Body of pancreas (tissue), 4 donors: ENCODE data around the gene DHRS11.

Experiments used
- POLR2A ChIP-seq, 3 donors: fragments of 450-650 bp; IDR thresholded peaks; one replicate each; pipeline ENCODE4 v1.6.1; 2016; ENCODE audit warnings: antibody characterized with exemption in 3 of 3, mild to moderate bottlenecking in 2 of 3
- TF ChIP-seq, protein P1 (sequence below), 7 experiments: fragments of 450-650 bp in 4 of 7; fragments of 200-600 bp in 3 of 7; sonication (generic) in 3 of 7; IDR thresholded peaks; one replicate each; pipeline ENCODE4 v1.5.1; 2016 to 2019; ENCODE audit warnings: antibody characterized with exemption in 7 of 7

DNA sequence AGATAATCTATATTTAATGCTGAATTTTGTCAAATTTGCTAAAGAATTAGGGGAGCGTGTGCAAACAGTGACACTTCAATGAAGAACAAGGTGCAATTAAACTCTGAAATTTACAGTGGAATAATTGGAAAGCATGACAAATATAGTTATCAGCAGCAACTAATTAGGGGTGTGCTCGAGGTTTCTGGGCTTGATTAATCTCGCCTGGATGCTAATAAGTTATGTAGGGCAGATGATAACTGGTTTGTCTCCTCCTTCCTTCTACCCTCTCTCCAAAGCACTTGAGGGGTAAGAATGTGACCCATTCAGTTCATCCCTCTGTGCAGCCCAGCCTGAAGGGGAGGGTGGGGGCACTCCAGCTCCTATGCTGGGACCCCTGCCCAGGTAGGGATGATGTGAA lies 31.6 kb downstream of the DHRS11 start:
- no peak for TF ChIP-seq POLR2A (IDR thresholded peaks at IDR 0.05)
- TF ChIP-seq, protein P1, sequence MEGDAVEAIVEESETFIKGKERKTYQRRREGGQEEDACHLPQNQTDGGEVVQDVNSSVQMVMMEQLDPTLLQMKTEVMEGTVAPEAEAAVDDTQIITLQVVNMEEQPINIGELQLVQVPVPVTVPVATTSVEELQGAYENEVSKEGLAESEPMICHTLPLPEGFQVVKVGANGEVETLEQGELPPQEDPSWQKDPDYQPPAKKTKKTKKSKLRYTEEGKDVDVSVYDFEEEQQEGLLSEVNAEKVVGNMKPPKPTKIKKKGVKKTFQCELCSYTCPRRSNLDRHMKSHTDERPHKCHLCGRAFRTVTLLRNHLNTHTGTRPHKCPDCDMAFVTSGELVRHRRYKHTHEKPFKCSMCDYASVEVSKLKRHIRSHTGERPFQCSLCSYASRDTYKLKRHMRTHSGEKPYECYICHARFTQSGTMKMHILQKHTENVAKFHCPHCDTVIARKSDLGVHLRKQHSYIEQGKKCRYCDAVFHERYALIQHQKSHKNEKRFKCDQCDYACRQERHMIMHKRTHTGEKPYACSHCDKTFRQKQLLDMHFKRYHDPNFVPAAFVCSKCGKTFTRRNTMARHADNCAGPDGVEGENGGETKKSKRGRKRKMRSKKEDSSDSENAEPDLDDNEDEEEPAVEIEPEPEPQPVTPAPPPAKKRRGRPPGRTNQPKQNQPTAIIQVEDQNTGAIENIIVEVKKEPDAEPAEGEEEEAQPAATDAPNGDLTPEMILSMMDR (IDR thresholded peaks at IDR 0.05) = no peak
